Fibroblast of the aortic adventitia (primary cell): ENCODE results near the gene SLC51A. TPM values are rescaled to one million over a fixed set of nuclear protein-coding genes. Genes with fewer than 3 reads are reported as not detected.
"Not testable (repeated sequence)": the region's sequence is repeated elsewhere in the genome, so short reads cannot be mapped to it uniquely, and the experiment has no call there.

Experiments
- DNase-seq: peaks from one replicate; pipeline ENCODE4 v3.0.0-alpha.2; 2010; ENCODE audit warnings: low read depth
- H3K4me3 ChIP-seq: 2 replicates; pipeline ENCODE4 v1.5.1; 2011; ENCODE audit warnings: low read depth, mild to moderate bottlenecking, control low read depth, low read length, moderate library complexity
- CTCF ChIP-seq: IDR thresholded peaks from 2 replicates; pipeline ENCODE4 v1.5.1; 2011; ENCODE audit warnings: mild to moderate bottlenecking, low read length, control low read depth, inconsistent platforms; ENCODE audit not compliant: insufficient read depth
- total RNA-seq: library from RNA; depleted of rRNA; stranded (reverse); fragments of >200 nt; gene quantifications from 2 replicates; pipeline ENCODE4 v1.2.3, GENCODE V29; 2012; ENCODE audit warnings: low replicate concordance

The SLC51A gene
- total RNA-seq, 1 donor, result not detected

GRCh38 chr3:196241704-196242103 is 25.4 kb downstream of the SLC51A start:
- no peak for TF ChIP-seq CTCF
- no peak overlapping the region for H3K4me3 ChIP-seq
- no peak for DNase-seq

GRCh38 chr3:196244166-196244565 is 27.8 kb downstream of the SLC51A start:
- not testable (repeated sequence) for H3K4me3 ChIP-seq, DNase-seq

GRCh38 chr3:196246612-196247308 is 30.4 kb downstream of the SLC51A start:
- no peak for TF ChIP-seq CTCF
- peak; percentile 54 for DNase-seq
- no peak overlapping the region for H3K4me3 ChIP-seq

GRCh38 chr3:196251918-196252317 is 35.6 kb downstream of the SLC51A start:
- DNase-seq, result no peak
- TF ChIP-seq CTCF, result no peak

GRCh38 chr3:196254376-196255283 is 38.3 kb downstream of the SLC51A start:
- TF ChIP-seq CTCF, result no peak
- DNase-seq, result no peak
- no peak overlapping the region for H3K4me3 ChIP-seq

More at GRCh38 chr3:196251918-196252317, 35.6 kb downstream of the SLC51A start:
- H3K4me3 ChIP-seq, result no peak overlapping the region

GRCh38 chr3:196255776-196256175 is 39.4 kb downstream of the SLC51A start:
- DNase-seq, result no peak
- TF ChIP-seq CTCF, result no peak
- H3K4me3 ChIP-seq, result no peak overlapping the region

- TF ChIP-seq CTCF, result no peak
- DNase-seq, result no peak
- no peak overlapping the region for H3K4me3 ChIP-seq
Measured at GRCh38 chr3:196260784-196261183, 44.5 kb downstream of the SLC51A start.
